Neural cell (in vitro differentiated cells): ENCODE measurements around the gene GABBR2. TPM values are rescaled to one million over a fixed set of nuclear protein-coding genes. Genes with fewer than 3 reads are reported as not detected.

Experiments used
- H2AFZ ChIP-seq: fragments of 200-600, 300-800 bp; sonication (generic), shearing (Covaris generic); 2 replicates; pipeline ENCODE4 v1.6.0; 2014; ENCODE audit warnings: low read depth, mild to moderate bottlenecking, antibody characterized with exemption, low read length, moderate library complexity
- H3F3A ChIP-seq: fragments of 200-600 bp; shearing (Covaris generic); 2 replicates; pipeline ENCODE4 v1.6.1; 2016; ENCODE audit warnings: mild to moderate bottlenecking, moderate library complexity, mixed read lengths, antibody characterized with exemption, low read length; ENCODE audit not compliant: insufficient read depth, poor library complexity, severe bottlenecking
- H3K27ac ChIP-seq: fragments of 200-600, 300-800 bp; sonication (generic), shearing (Covaris generic); 2 replicates; pipeline ENCODE4 v1.5.1; 2014; ENCODE audit warnings: mild to moderate bottlenecking, low read length, moderate library complexity
- H3K27me3 ChIP-seq: fragments of 300-800, 200-600 bp; sonication (generic), shearing (Covaris generic); 2 replicates; pipeline ENCODE4 v1.6.0; 2014; ENCODE audit warnings: mild to moderate bottlenecking, low read depth, low read length, moderate library complexity; ENCODE audit not compliant: insufficient read depth
- H3K36me3 ChIP-seq: fragments of 300-800, 200-600 bp; sonication (generic), shearing (Covaris generic); 2 replicates; pipeline ENCODE4 v1.5.1; 2014; ENCODE audit warnings: mild to moderate bottlenecking, antibody characterized with exemption, low read length, moderate library complexity; ENCODE audit not compliant: insufficient read depth
- H3K4me2 ChIP-seq: fragments of 300-800, 200-600 bp; sonication (generic), shearing (Covaris generic); 2 replicates; pipeline ENCODE4 v1.6.0; 2014; ENCODE audit warnings: mild to moderate bottlenecking, low read length
- H3K4me3 ChIP-seq: fragments of 300-800, 200-600 bp; sonication (generic), shearing (Covaris generic); 2 replicates; pipeline ENCODE4 v1.5.1; 2014; ENCODE audit warnings: mild to moderate bottlenecking, low read length, moderate library complexity
- H3K79me2 ChIP-seq: fragments of 200-600 bp; shearing (Covaris generic); replicated peaks from 2 replicates; pipeline ENCODE4 v1.6.0; 2014; ENCODE audit warnings: mild to moderate bottlenecking, low read length, moderate library complexity; ENCODE audit not compliant: insufficient read depth
- H3K9ac ChIP-seq: fragments of 300-800, 200-600 bp; sonication (generic), shearing (Covaris generic); 2 replicates; pipeline ENCODE4 v1.6.1; 2016; ENCODE audit warnings: mild to moderate bottlenecking, low read length, mixed read lengths
- H3K9me2 ChIP-seq: fragments of 200-600 bp; shearing (Covaris generic); 2 replicates; pipeline ENCODE4 v1.6.1; 2016; ENCODE audit warnings: mild to moderate bottlenecking, low read length, mixed read lengths; ENCODE audit not compliant: insufficient read depth
- H3K9me3 ChIP-seq: fragments of 200-600, 300-800 bp; sonication (generic), shearing (Covaris generic); 2 replicates; pipeline ENCODE4 v1.6.1; 2016; ENCODE audit warnings: mild to moderate bottlenecking, mixed run types, low read length, moderate library complexity, mixed read lengths
- H4K20me1 ChIP-seq: fragments of 200-600 bp; shearing (Covaris generic); 2 replicates; pipeline ENCODE4 v1.6.1; 2016; ENCODE audit warnings: mild to moderate bottlenecking, mixed run types; ENCODE audit not compliant: insufficient read depth
- EP300 ChIP-seq: fragments of 450-650 bp; conservative IDR thresholded peaks from 2 replicates; pipeline ENCODE4 v1.6.1; 2014; ENCODE audit warnings: antibody characterized with exemption, mild to moderate bottlenecking, moderate library complexity; ENCODE audit not compliant: poor library complexity, severe bottlenecking
- EZH2 ChIP-seq: fragments of 200-600, 300-800 bp; shearing (Covaris generic), sonication (generic); IDR thresholded peaks from 2 replicates; pipeline ENCODE4 v1.6.1; 2014; ENCODE audit warnings: antibody characterized with exemption, low read length, borderline replicate concordance, mild to moderate bottlenecking; ENCODE audit not compliant: insufficient read depth, poor library complexity, severe bottlenecking
- MXI1 ChIP-seq: fragments of 450-650 bp; conservative IDR thresholded peaks from 2 replicates; pipeline ENCODE4 v1.6.1; 2014; ENCODE audit warnings: antibody characterized with exemption, mild to moderate bottlenecking; ENCODE audit not compliant: poor library complexity, severe bottlenecking
- POLR2AphosphoS5 ChIP-seq: IDR thresholded peaks from 2 replicates; pipeline ENCODE4 v1.6.1; 2012
- RAD21 ChIP-seq: fragments of 450-650 bp; conservative IDR thresholded peaks from 2 replicates; pipeline ENCODE4 v1.6.1; 2014; ENCODE audit warnings: antibody characterized with exemption, mild to moderate bottlenecking, moderate library complexity
- SMC3 ChIP-seq: fragments of 450-650 bp; conservative IDR thresholded peaks from 2 replicates; pipeline ENCODE4 v1.6.1; 2014; ENCODE audit warnings: antibody characterized with exemption, mild to moderate bottlenecking, moderate library complexity; ENCODE audit not compliant: poor library complexity
- TAF1 ChIP-seq: IDR thresholded peaks from 2 replicates; pipeline ENCODE4 v1.6.1; 2012; ENCODE audit warnings: low read depth
- polyA plus RNA-seq: library from polyadenylated mRNA; depleted of rRNA; stranded (reverse); fragments of >200 nt; gene quantifications from 2 replicates; pipeline ENCODE4 v1.2.3, GENCODE V29; 2014
- TF ChIP-seq, protein P1 (sequence below): IDR thresholded peaks from 2 replicates; pipeline ENCODE4 v1.6.1; 2012; ENCODE audit warnings: borderline replicate concordance
- TF ChIP-seq, protein P2 (sequence below): fragments of 450-650 bp; IDR thresholded peaks from 2 replicates; pipeline ENCODE4 v1.5.1; 2014; ENCODE audit warnings: antibody characterized with exemption, mild to moderate bottlenecking, moderate library complexity; ENCODE audit not compliant: poor library complexity, severe bottlenecking

The GABBR2 gene
- polyA plus RNA-seq, 1 donor from 2014 or later = 7.1 TPM

DNA sequence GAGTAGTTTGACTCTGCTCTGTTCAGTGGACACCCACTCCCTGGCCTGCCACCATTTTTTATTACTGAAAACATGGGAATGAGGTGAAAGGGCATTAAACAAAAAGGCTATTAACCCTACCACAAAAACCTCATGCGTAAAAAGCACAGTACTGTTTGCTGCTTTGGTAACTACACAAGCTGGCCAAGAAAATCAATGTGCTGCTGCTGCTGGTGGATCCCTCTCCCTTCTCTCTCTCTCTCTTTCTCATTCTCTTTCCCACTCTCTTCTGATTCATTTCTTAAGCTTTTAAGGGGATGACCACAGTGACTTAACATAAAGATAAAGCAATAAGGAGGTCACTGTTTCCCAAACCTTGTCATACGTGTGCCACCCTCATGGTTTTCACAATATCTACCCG is 270.1 kb downstream of the GABBR2 start (continued):
- TF ChIP-seq MXI1 = no peak
- no peak for TF ChIP-seq SMC3

DNA sequence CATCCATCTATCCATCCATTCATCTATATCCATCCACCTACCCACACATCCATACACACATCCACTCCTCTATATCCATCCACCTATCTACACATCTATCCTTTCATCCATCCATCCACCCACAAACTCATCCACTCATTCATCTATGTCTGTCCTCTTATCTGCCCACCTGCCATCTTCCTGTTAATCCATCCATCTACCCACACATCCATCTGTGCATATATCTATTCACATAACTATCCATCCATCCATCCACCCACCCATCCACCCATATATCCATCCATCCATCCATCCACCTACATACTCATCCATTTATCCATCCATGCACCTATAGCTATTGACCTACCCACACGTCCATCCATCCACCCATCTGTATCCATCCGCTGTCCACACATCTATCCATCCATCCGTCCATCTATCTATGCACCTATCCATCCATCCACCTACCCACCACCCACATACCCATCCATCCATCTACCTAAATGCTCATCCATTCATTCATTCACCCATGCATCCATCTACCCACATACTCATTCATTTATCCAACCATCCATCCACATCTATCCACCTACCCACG is 271.2 kb downstream of the GABBR2 start:
- Histone ChIP-seq H3K9me3 (no peaks in the 10 kb centered on the region), H4K20me1 (no peaks in the 10 kb centered on the region), H3K79me2 (no peaks in the 10 kb centered on the region), H3K4me3 (no peak overlapping the region), H3K27me3 (no peaks in the 10 kb centered on the region), H3K4me2 (no peak overlapping the region), H3K9ac (no peak overlapping the region), H3K36me3 (no peaks in the 10 kb centered on the region), H3K9me2 (no peaks in the 10 kb centered on the region), H2AFZ (no peak overlapping the region), H3K27ac (no peak overlapping the region), H3F3A (no peaks in the 10 kb centered on the region)
- TF ChIP-seq POLR2AphosphoS5 = no peak
- no peak for TF ChIP-seq EZH2
- TF ChIP-seq, protein P1, sequence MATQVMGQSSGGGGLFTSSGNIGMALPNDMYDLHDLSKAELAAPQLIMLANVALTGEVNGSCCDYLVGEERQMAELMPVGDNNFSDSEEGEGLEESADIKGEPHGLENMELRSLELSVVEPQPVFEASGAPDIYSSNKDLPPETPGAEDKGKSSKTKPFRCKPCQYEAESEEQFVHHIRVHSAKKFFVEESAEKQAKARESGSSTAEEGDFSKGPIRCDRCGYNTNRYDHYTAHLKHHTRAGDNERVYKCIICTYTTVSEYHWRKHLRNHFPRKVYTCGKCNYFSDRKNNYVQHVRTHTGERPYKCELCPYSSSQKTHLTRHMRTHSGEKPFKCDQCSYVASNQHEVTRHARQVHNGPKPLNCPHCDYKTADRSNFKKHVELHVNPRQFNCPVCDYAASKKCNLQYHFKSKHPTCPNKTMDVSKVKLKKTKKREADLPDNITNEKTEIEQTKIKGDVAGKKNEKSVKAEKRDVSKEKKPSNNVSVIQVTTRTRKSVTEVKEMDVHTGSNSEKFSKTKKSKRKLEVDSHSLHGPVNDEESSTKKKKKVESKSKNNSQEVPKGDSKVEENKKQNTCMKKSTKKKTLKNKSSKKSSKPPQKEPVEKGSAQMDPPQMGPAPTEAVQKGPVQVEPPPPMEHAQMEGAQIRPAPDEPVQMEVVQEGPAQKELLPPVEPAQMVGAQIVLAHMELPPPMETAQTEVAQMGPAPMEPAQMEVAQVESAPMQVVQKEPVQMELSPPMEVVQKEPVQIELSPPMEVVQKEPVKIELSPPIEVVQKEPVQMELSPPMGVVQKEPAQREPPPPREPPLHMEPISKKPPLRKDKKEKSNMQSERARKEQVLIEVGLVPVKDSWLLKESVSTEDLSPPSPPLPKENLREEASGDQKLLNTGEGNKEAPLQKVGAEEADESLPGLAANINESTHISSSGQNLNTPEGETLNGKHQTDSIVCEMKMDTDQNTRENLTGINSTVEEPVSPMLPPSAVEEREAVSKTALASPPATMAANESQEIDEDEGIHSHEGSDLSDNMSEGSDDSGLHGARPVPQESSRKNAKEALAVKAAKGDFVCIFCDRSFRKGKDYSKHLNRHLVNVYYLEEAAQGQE = no peak
- TF ChIP-seq, protein P2, sequence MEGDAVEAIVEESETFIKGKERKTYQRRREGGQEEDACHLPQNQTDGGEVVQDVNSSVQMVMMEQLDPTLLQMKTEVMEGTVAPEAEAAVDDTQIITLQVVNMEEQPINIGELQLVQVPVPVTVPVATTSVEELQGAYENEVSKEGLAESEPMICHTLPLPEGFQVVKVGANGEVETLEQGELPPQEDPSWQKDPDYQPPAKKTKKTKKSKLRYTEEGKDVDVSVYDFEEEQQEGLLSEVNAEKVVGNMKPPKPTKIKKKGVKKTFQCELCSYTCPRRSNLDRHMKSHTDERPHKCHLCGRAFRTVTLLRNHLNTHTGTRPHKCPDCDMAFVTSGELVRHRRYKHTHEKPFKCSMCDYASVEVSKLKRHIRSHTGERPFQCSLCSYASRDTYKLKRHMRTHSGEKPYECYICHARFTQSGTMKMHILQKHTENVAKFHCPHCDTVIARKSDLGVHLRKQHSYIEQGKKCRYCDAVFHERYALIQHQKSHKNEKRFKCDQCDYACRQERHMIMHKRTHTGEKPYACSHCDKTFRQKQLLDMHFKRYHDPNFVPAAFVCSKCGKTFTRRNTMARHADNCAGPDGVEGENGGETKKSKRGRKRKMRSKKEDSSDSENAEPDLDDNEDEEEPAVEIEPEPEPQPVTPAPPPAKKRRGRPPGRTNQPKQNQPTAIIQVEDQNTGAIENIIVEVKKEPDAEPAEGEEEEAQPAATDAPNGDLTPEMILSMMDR = no peak
- TF ChIP-seq MXI1 = no peak
- no peak for TF ChIP-seq SMC3
- no peak for TF ChIP-seq TAF1
- no peak for TF ChIP-seq EP300
- no peak for TF ChIP-seq RAD21

DNA sequence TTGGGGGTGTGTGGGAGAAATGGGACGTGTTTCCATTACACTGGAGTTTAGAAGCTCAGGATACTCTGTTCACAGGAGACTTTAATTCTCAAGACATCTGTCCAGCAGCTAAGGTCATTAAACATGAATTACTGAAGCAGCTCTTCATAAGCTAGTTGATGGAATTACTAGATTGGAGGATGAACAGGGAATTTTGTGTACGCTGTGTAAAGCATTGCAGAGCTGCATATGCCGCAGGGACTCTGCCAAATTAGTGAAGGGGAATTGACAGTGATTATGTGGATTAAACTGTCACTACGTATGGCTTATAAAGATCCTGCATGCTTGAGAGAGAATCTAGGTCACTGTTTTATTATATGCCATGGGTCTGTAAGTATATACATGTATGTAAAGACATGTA is 275.8 kb downstream of the GABBR2 start:
- Histone ChIP-seq H3K36me3 (no peaks in the 10 kb centered on the region), H3K9me3 (no peaks in the 10 kb centered on the region), H3K4me2 (no peak overlapping the region), H4K20me1 (no peaks in the 10 kb centered on the region), H3K79me2 (no peaks in the 10 kb centered on the region), H3K9me2 (no peaks in the 10 kb centered on the region), H3K27me3 (no peaks in the 10 kb centered on the region), H3K27ac (no peak overlapping the region), H3F3A (no peaks in the 10 kb centered on the region), H3K4me3 (no peak overlapping the region), H2AFZ (no peak overlapping the region), H3K9ac (no peak overlapping the region)
- no peak for TF ChIP-seq SMC3
- TF ChIP-seq, protein P1 = no peak
